Mesenteric fat pad (tissue), 1 donor: Measurements from ENCODE around the gene IL11RA. TPM values are rescaled to one million over a fixed set of nuclear protein-coding genes. Genes with fewer than 3 reads are reported as not detected.
"Not testable (repeated sequence)": the region's sequence is repeated elsewhere in the genome, so short reads cannot be mapped to it uniquely, and the experiment has no call there.

Experiments
- DNase-seq: peaks from one replicate; pipeline ENCODE4 v3.0.0-alpha.2; 2020; ENCODE audit warnings: low spot score
- total RNA-seq: library from RNA; stranded (reverse); fragmentation: NEBNext Ultra II Directional; extraction: Animal tissue kit (Norgen Biotek cat#: 25700); gene quantifications from one replicate; pipeline ENCODE4 v1.2.1, GENCODE V29; 2021
- donor health status: DM: yes; HTN: yes; CAD: no.

The IL11RA gene
- total RNA-seq, 1 donor from 2014 or later, result 15.6 TPM

DNA sequence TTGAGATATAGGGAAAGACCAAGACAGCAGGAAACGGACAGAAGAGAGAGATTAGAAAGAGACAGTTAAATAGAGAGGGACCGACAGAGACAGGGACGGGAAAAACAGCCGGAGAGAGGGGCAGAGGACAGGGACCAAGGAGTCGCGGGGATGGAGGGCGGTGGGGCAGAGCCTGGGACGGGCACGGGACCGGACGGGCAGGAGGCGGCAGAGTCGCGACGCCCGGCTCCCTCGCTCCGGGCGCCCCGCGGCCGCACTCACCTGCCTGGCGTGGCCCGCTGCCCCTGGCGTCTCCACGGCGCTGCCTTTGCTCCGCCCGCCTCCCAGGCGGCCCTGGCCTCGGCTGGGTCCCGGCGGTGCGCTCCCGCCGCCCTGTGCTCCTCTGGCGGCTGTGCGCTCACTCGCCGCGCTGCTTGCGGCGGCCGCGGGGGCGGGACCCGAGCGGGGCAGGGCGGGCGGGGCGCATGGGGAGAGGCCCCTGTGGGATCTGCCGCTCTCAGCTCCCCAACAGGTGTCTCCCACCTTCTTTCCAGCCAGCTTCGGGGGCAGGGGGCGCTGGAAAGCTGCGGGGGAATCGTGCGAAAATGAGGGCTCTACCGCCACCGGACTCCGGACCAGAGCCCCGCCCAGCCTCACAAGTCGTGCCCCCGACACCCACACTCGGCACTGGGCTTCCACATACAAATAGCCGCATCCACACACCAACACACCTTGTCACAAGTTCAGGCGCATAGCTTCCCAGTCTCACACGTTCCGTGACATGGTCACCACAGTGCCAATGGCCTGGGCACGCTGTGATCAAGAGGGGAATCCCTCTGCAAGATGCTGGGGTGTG is 23.1 kb upstream of the IL11RA start, which contains the start of gene ARID3C:
ARID3C (minus strand) TSS at position 411 of the 835 bp plus-strand sequence. CDS start 1,052 bp downstream, outside the sequence.
- DNase-seq, result no peak

DNA sequence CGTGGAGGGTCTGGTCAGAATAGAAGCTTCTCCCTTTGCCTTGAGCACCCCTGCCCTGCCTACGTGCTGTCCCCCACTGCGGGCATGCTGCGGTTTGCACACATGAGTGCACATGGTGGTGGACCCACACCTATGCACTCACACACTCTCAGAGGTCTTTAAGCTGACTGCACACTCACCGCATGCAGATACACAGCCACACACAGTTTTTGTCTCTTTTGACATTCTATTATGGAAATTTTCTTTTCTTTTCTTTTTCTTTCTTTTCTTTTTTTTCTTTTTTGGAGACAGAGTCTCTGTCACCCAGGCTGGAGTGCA is 22.5 kb upstream of the IL11RA start:
- no peak for DNase-seq

DNA sequence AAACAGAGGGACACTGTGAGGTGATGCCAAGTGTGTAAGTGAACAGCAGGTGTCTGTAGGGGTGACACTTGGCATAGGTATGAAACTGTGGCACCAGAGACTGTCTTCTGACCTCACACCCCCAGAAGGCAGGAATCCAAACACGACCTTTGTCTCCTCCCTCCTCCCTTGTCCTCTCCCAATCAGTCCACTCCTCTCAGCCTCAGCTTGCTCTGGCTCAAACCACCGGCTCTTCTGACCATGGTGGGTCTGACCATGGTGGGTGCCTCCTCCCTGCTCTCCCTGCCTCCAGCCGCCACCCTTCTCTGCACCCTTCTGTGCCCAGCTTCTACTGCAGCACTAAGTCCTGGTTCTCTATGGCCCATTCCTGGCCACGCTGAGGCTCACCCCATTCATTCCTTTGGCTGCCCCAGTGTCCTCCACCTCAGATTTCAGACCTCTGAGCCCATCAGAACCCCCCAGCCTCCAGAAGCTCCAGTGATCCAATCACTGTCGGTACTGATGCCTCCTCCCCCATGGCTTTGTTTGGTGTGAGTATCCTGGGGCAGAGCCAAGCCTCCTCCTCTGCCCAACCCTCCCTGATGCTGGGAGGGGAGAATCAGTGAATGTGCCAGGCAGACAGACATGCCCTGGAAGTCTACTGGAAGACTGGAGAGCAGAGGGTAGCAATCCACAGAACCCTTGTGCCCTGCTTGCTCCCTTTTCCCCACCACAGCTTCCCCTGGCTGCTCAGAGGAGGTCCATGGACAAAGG is 21.4 kb upstream of the IL11RA start:
- no peak for DNase-seq

DNA sequence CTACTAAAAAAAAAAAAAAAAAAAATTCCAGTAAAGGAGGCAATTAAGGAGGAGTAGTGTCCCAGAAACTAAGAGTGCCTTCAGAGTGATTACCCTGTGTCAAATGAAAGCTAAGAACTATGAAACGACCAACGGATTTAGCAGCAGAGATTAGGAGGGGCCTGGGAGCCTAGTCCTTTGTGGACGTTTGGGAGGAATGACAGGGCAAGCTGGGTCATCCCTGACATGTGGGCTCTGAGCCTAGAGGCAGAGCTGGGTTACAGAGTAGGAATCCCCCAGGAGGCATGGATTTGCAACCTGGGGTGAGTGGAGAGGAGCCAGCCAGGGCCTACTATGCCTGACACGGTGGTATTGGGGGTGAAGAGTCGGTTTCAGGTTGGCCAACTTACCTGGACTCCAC is 18.8 kb upstream of the IL11RA start:
- no peak for DNase-seq

DNA sequence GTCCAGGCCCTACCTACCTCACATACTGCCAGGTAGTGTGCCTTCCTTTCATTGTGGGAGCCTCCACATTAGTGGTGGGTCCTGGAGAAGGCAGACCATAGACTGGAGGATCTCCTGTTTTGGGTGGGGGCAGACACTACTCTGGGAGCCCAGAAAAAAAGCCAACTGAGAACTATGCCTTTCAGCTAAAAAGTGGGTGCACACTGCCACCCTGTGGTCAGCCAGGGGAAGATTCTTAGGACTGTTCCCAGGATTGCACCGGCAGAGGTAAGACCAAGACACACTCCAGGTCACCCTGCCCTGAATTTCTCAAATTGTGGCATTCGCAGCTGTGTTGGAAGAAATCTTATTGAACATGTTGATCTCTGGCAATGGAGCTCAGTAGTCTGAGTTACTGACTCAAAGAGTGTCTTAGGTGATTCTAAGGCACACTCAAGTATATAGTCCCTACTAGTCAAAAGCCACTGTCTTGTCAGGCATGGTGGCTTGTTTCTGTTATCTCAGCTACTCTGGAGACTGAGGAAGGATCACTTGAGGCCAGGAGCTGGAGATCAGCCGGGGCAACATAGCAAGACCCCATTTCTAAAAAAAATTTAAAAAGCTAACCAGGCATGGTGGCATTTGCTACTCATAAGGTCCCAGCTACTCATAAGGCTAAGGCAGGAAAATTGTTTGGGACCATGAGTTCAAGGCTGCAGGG is 18.0 kb upstream of the IL11RA start:
- no peak for DNase-seq

DNA sequence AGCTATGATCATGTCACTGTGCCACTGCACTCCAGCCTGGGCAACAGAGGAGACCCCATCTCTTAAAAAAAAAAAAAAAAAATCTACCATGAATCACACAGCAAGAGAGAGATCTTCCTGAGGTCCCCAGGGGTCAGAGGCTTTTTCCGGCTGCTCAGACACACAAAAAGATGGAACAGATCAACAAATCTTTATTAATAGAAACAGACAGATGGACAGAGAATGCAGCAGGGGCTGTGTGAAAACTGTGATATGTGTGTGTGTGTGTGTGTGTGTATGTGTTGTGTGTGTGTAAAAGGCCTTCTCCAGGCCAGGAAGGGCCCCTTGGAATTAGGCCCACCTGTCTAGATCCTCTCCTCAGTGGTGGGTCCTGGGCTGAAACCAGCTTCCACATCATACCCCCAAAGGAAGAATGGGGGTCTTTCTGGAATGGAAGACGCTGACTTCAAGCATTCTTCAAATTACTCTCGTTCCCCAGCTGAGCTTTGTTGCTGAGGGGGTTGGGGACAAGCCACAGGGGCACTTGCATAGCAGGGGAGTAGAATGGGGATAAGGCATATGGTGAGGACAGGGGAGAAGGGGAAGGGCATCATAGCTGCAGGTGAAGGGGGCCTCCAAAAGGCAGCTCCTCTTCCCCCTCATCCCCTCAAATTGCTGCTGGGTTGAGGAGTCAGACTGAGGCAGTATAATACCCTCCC is 17.3 kb upstream of the IL11RA start:
- no peak for DNase-seq

DNA sequence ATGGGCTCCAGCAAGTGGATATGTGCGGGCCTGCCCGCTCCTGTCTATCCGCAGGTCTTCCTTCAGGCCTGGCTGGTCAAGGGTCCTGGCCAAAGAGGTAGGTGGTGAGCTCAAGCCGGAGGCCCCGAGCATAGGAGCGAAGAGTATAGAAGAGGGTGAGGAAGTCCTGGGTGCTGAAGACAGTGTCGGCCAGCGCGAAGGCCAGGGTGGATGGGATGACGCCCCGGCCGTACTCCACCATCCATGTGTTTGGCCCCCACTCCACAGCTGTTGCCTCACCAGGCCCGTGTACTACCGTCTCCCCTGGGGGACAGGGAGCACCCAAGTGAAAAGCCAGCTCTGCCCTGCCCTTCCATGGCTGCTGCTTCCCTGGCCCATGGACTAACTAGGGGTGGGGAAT is 16.4 kb upstream of the IL11RA start:
- no peak for DNase-seq

DNA sequence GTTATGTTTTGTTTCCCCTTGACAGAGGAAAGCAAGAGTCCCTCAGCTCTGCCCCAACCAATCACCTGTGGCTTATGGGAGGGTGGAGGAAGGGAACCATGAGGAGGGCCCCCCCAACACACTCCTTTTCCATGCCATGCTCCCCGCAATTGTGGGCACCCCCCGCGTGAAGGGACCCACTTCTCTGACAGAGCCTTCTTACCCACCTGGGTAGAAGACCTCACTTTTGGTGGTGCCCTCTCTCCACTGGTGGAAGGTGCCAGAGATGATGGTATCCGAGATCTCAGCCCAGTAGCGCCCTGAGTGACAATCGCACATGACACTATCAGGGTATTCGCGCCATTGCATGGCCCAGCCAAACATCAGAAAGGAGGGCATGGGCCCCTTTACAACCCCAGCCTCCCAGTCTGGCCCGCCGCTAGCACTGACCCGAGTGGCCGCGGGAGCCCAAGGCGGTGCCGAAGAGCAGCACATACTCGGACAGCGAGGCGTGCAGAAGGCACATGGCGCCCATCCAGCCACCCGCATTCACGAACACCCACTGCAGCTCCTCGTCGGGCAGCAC is 15.1 kb upstream of the IL11RA start:
- no peak for DNase-seq

DNA sequence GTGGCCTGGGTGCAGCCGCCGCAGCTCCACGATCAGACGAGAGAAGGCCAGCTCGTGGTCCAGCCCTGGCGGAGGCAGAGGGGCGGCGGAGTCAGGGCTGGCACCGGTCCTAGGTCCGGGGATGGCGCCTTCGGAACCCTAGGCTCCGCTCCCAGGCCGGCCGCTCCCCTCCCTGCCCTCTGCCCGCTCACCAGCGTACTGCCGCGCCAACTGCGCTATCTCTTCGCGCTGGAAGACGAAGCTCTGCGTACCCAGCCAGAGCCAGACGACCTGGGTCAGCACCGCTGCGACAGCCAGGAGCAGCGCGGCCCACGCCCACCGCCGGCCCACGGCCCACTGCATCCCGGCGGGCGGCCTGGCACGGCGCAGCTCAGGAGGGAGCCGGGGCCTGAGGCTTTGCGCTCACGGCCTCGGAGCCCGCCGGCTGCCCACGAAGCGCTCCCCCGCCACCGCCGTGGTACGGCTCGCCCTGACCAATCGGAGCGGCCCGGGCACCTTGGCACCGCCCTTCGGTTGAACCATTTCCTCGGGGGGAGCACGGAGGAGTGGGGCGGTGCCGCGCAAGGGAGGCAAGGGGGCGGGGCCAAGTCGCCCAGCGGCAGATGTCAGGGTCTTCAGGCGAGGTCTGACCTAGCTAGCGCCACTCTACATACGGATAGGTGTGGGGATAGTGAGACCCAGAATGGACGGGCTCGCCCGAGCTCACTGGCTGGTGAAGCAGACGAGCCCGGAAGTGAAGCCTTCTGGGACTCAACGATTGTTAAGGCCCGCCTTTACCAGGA is 14.4 kb upstream of the IL11RA start, which contains the start of gene SIGMAR1:
SIGMAR1 (minus strand) TSS at position 432 of the 782 bp plus-strand sequence; CDS start at position 342, 90 bp downstream.
- peak; percentile 99 for DNase-seq

DNA sequence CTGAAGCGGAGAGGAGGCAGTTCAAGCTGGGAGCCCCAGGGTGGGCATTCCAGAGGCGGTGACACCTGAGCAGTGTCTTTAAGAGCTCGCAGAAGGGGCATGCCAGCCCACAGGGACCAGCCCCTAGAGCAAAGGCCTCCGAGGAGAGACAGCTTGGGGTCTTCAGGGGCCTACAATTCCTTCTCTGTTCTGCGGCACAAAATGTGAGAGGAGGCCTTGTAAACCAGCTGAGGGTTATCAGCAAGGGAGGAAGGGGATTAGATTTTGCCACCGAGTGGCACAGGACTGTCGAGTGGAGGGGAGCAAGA is 13.9 kb upstream of the IL11RA start:
- DNase-seq, result no peak

DNA sequence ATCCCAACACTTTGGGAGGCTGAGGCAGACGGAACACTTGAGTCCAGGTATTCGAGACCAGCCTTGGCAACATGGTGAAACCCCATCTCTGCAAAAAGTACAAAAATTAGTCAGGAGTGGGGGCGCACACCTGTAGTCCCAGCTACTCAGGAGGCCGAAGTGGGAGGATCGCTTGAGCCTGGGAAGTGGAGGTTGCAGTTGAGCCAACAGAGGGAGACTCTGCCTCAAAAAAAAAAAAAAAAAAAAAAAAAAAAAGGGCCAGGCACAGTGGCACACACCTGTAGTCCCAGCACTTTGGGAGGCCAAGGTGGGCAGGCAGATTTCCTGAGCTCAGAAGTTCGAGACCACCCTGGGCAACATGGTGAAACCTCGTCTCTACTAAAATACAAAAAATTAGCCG is 12.7 kb upstream of the IL11RA start:
- not testable (repeated sequence) for DNase-seq

DNA sequence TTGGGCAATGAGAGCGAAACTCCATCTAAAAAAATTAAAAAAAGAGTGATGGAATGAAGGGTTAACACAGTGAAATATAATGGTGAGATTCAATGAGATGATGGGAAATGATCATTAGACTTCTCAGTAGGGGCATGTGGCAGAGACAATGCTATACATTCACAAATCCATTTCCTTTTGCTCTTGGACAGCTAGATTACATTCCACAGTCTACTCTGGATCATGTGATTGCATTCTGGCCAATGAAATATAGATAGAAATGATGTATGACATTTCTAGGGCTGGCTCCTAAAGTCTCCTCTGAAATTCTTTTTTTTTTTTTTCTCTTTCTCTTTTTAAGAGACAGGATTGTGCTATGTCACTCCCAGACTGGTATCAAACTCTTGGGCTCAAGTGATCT is 9.3 kb upstream of the IL11RA start:
- no peak for DNase-seq

DNA sequence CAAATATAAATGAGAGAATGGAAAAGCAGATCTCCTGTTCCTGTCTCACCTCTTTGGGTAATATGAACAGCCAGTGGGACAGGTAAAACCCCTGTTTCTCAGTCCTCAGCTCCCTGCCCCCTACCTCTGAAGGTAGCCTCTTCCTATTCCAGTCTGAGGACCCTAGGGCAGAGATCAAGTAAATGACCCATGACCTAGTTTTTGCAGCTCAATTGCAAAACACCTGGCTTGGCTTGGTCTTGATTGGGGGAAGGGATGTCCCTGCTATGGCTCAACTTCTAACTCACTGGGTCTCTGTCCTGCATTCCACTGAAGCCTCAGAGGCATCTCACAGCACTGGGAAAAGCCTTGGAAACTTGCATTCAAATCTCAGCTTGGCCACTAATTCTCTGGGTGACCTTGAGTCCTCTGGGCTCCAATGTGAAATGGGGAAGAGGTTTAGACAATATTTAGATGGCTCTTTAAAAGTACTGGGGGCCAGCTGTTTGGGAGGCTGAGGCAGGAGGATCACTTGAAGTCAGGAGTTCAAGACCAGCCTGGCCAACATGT is 7.1 kb upstream of the IL11RA start:
- no peak for DNase-seq

DNA sequence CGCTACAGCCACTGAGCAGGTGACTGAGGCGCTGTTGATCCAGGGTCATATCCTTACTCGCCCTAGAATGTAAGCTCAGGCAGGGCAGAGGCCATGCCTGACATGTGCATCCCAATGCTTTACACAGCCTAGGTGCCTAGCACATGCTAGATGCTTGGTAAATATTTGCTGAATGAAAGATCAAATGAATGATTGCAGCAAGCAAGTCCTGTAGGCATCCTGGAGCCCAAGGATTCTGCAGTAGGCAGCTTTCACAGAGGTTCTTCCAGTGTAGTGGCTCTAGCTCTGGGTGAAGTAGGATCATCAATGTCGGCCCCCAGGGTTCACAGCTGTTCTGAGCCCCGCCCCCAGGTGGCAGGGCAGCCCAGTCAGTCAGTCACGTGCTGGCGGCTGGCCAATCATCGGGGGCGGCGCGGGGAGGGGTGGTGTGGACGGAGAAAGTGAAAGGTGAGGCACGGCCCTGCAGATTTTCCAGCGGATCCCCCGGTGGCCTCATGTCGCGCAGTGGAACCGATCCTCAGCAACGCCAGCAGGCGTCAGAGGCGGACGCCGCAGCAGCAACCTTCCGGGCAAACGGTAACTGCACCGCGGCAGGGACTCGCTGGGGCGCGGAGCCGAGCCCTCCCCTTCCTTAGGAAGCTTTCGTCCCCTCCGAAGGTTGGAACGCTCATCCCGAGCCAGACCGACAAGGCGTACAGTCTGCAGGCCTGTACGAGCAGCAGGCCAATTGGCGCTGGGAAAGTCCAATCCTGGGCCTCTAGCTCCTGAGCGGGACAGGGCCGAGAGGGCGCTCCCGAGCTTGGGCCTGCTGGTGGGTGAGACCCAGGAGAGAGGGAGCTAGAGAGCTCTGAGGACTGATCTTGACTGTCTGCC is 5.5 kb upstream of the IL11RA start, which contains the start of gene GALT:
GALT (plus strand) TSS at position 465 of the 873 bp plus-strand sequence; CDS start at position 495, 30 bp downstream.
- DNase-seq, result peak; percentile 99

DNA sequence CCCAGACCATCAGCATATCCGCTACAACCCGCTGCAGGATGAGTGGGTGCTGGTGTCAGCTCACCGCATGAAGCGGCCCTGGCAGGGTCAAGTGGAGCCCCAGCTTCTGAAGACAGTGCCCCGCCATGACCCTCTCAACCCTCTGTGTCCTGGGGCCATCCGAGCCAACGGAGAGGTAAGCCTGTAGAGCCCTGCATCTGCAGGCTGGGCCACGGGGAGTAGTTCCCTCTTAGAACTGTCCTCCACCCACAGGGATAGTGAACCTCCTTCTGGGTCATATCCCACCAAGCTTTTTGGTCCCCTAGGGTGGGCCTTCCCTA is 4.9 kb upstream of the IL11RA start:
- DNase-seq, result no peak

DNA sequence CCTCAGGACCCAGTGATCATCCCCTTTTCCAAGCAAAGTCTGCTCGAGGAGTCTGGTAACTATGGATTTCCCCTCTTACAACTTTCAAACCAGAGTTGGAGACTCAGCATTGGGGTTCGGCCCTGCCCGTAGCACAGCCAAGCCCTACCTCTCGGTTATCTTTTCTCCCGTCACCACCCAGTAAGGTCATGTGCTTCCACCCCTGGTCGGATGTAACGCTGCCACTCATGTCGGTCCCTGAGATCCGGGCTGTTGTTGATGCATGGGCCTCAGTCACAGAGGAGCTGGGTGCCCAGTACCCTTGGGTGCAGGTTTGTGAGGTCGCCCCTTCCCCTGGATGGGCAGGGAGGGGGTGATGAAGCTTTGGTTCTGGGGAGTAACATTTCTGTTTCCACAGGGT is 4.3 kb upstream of the IL11RA start:
- DNase-seq, result no peak

DNA sequence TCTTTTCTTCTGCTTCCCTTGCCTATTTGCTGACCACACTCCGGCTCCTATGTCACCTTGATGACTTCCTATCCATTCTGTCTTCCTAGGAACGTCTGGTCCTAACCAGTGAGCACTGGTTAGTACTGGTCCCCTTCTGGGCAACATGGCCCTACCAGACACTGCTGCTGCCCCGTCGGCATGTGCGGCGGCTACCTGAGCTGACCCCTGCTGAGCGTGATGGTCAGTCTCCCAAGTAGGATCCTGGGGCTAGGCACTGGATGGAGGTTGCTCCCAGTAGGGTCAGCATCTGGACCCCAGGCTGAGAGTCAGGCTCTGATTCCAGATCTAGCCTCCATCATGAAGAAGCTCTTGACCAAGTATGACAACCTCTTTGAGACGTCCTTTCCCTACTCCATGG is 3.3 kb upstream of the IL11RA start:
- no peak for DNase-seq

DNA sequence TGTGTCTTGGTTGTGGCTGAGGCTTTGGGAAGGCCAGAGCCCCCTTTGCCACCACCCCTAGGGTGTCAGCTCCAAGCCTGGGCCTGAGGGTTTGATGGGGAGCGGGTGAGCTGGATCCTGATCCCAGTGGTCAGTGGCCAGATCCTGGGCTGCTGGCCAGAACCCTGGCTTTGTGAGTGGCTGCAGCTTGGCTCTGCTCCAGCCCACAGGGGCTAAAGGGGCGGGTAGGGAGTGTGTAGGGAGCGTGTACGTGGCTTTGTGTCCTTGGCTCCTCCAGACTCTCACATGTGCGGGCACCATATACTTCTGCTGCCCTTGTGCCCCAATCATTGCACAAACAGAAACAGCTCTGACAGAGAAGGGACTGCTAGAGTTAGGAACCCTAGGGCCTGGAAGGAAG is 1.2 kb upstream of the IL11RA start:
- DNase-seq, result no peak

DNA sequence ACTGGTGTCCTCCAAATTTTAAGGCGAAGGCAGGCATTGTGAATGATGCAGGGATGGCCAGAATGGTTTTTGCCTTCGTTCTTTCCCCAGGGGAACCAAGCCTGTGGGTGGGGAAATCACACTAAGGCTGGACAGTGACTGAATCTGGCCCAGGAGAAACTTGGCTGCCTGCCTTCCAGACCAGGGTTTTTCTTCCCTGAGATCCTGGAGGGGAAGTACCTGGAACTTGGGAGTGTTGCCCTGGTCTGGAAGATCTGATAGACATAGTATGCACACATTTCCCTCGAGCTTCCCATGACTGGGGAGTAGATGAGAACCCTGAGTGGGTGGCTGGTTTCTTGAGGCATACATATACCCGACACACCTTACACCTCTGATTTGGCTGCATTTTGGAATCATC is 664 bp upstream of the IL11RA start:
- no peak for DNase-seq
